ENCODE measurements around the gene ARHGAP1. TPM values are rescaled to one million over a fixed set of nuclear protein-coding genes. Genes with fewer than 3 reads are reported as not detected.

Gene ARHGAP1
- total RNA-seq, 1 experiment from 2014 or later: 16.1 TPM

Other genes with a start within 250 kb of the ARHGAP1 start
- 15.8 and 18.0 TPM in 2 replicates for gene AMBRA1, start 106.6 kb downstream of the ARHGAP1 start, total RNA-seq (2014; rRNA removed)
- 1.7 and 6.5 TPM in 2 replicates for gene HARBI1, start 83.4 kb downstream of the ARHGAP1 start, total RNA-seq (2014; rRNA removed)
- 95.0 and 97.3 TPM in 2 replicates for gene ATG13, start 83.1 kb downstream of the ARHGAP1 start, total RNA-seq (2014; rRNA removed)
- gene ZNF408, start 412 bp upstream of the ARHGAP1 start, total RNA-seq (2014; rRNA removed): 7.1 and 7.3 TPM in 2 replicates
- gene F2, start 18.6 kb upstream of the ARHGAP1 start, total RNA-seq (2014; rRNA removed): not detected in 2 replicates
- gene CKAP5, start 145.7 kb upstream of the ARHGAP1 start, total RNA-seq (2014; rRNA removed): 86.4 and 91.1 TPM in 2 replicates
- 0.87 and 3.1 TPM in 2 replicates for gene LRP4, start 217.9 kb upstream of the ARHGAP1 start, total RNA-seq (2014; rRNA removed)
- gene CSTPP1, start 236.1 kb upstream of the ARHGAP1 start, total RNA-seq (2014; rRNA removed): 15.2 and 21.7 TPM in 2 replicates

Measured in PC-3 (cell line).